Prostate gland (tissue), 2 donors: ENCODE results near the gene CMSS1. TPM values are rescaled to one million over a fixed set of nuclear protein-coding genes. Genes with fewer than 3 reads are reported as not detected.

ENCODE experiments used
- DNase-seq: peaks from one replicate; pipeline ENCODE4 v3.0.0-alpha.2; 2019; ENCODE audit warnings: low spot score
- H3K27ac ChIP-seq, 2 donors: fragments of 200-600 bp; sonication (generic); 2 replicates each; pipeline ENCODE4 v1.5.1; 2017 to 2019
- H3K27me3 ChIP-seq: fragments of 200-600 bp; sonication (generic); replicated peaks from 2 replicates; pipeline ENCODE4 v1.5.1; 2019; ENCODE audit not compliant: insufficient read depth
- H3K36me3 ChIP-seq, 2 donors: fragments of 200-600 bp; sonication (generic); 1 replicate in 1 of 2; 2 replicates in 1 of 2; pipeline versions ENCODE4 v1.5.1 to v1.8.1; 2017 to 2019
- H3K4me1 ChIP-seq: fragments of 200-600 bp; sonication (generic); replicated peaks from 2 replicates; pipeline ENCODE4 v1.5.1; 2019
- H3K4me3 ChIP-seq, 2 donors: fragments of 200-600 bp; sonication (generic); 2 replicates each; pipeline ENCODE4 v1.5.1; 2017 to 2019
- H3K9me3 ChIP-seq: fragments of 200-600 bp; sonication (generic); 2 replicates; pipeline ENCODE4 v1.5.1; 2017
- POLR2A ChIP-seq: fragments of 450-650 bp; IDR thresholded peaks from one replicate; pipeline ENCODE4 v1.6.1; 2016; ENCODE audit warnings: antibody characterized with exemption, mild to moderate bottlenecking
- POLR2AphosphoS5 ChIP-seq: sonication (generic); formaldehyde crosslinking; IDR thresholded peaks from one replicate; pipeline ENCODE4 v1.6.1; 2017; ENCODE audit warnings: antibody characterized with exemption
- WGBS: methylation state at CpG from one replicate; pipeline ENCODE4 v1.1.5; 2018; 5-methylcytosine and 5-hydroxymethylcytosine counted together
- intact Hi-C: fragments of 100-400 bp; cut with DNase I; formaldehyde crosslinking; loops from one replicate; pipeline ENCODE4 v1.14.2; 2022
- total RNA-seq, 2 donors: library from RNA; depleted of rRNA; stranded (reverse); fragments of >200 nt; gene quantifications; one replicate each; pipeline ENCODE4 v1.1.0, GENCODE V29; 2016
- TF ChIP-seq, protein P1 (sequence below), 4 experiments: fragments of 200-600 bp in 2 of 4; fragments of 450-650 bp in 2 of 4; sonication (generic) in 2 of 4; IDR thresholded peaks; 1 replicate in 3 of 4; 2 replicates in 1 of 4; pipeline ENCODE4 v1.5.1; 2016 to 2019; ENCODE audit warnings: antibody characterized with exemption in 4 of 4, mild to moderate bottlenecking in 2 of 4, moderate library complexity in 2 of 4

The CMSS1 gene
- 10 to 100 TPM; 10.2 to 13.6 TPM for total RNA-seq

DNA sequence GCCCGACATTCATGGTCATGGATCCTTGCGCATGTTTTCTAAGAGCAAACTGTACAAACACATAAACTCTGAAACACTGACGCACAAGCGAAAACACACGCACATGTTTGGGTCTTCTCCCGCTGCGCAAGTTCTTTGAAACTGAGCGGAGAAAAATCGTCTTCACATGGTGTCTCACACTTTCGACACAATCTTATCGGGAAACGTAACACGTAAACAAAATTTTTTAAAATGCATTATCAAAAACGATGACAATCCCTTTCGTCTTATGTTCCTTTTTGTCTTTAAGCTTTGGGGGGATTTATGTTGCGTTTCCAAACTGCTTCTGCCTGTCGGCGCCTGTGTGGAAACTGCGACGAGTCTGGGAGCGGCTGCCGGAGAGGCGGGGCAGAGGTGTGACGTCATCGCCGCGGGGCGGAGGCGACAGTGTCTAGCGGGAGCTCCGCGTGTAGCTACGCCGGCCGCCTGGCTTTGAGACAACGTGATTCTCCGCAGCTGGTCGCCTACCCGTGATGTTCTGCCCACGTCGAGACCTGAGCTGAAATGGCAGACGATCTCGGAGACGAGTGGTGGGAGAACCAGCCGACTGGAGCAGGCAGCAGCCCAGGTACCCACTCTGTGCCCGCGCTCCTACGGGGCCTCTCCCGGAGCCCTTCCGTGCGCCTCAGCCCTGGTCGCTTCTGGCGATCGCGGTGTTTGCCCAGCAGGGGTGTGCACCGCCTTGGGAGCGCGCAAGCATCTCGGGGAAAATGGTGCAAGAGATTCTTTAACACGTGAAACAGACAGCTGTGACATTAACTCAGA is at the start of gene CMSS1:
Gene CMSS1, plus strand, starts transcription at position 426 of the 804 bp plus-strand sequence.
- under 1% methylated on average over 52 of the region's 60 CpGs for WGBS
- TF ChIP-seq POLR2AphosphoS5, result peak; percentile 85
- TF ChIP-seq, protein P1, sequence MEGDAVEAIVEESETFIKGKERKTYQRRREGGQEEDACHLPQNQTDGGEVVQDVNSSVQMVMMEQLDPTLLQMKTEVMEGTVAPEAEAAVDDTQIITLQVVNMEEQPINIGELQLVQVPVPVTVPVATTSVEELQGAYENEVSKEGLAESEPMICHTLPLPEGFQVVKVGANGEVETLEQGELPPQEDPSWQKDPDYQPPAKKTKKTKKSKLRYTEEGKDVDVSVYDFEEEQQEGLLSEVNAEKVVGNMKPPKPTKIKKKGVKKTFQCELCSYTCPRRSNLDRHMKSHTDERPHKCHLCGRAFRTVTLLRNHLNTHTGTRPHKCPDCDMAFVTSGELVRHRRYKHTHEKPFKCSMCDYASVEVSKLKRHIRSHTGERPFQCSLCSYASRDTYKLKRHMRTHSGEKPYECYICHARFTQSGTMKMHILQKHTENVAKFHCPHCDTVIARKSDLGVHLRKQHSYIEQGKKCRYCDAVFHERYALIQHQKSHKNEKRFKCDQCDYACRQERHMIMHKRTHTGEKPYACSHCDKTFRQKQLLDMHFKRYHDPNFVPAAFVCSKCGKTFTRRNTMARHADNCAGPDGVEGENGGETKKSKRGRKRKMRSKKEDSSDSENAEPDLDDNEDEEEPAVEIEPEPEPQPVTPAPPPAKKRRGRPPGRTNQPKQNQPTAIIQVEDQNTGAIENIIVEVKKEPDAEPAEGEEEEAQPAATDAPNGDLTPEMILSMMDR (IDR thresholded peaks at IDR 0.05), result peak in 3 of 4 experiments; percentile 20 to 41 (median 23)
- peak; percentile 46 for TF ChIP-seq POLR2A
- Histone ChIP-seq H3K4me3 (peak within 1 kb of the TSS; percentile 59 to 65), H3K27ac (peak within 1 kb of the TSS; percentile 79 to 84), H3K27me3 (no peaks in the 10 kb centered on the region), H3K4me1 (no peaks in the 10 kb centered on the region), H3K9me3 (no peaks in the 10 kb centered on the region), H3K36me3 (no peaks in the 10 kb centered on the region)
- peak; percentile 93 for DNase-seq
- intact Hi-C loops, result no loop called here

DNA sequence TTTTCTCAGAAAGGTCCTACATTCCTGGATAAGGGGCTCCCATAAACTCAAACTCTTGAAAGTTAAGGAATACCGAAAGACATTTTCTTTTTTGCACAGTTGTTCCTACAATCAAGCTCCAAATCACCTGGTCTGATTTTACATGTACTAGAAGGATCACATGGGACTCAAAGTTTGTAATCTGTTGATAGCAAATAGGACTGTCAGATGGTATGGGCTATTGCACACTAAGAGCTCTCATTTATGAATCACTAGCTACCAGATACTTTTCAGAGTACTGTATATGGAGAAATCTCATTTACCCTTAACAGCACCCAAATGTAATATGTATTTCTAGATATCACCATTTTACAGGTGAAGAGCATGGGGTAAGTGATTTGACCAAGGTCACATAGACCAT is 49.5 kb upstream of the CMSS1 start:
- H3K36me3 ChIP-seq, result no peaks in the 10 kb centered on the region
- H3K27me3 ChIP-seq, result no peaks in the 10 kb centered on the region
- no peaks in the 10 kb centered on the region for H3K4me1 ChIP-seq
- DNase-seq, result no peak
- WGBS, result 93% methylated on average over 1 of the region's 1 CpG
- TF ChIP-seq POLR2A (no peak), POLR2AphosphoS5 (no peak)
- TF ChIP-seq, protein P1 (IDR thresholded peaks at IDR 0.05), result no peak
- H3K4me3 ChIP-seq, result no peak overlapping the region
- H3K9me3 ChIP-seq, result no peaks in the 10 kb centered on the region
- intact Hi-C loops, result loop anchor here (10.0 kb wide), 1 partner anchor 593 kb away; no protein-coding TSS in a partner anchor
- no peak overlapping the region for H3K27ac ChIP-seq

DNA sequence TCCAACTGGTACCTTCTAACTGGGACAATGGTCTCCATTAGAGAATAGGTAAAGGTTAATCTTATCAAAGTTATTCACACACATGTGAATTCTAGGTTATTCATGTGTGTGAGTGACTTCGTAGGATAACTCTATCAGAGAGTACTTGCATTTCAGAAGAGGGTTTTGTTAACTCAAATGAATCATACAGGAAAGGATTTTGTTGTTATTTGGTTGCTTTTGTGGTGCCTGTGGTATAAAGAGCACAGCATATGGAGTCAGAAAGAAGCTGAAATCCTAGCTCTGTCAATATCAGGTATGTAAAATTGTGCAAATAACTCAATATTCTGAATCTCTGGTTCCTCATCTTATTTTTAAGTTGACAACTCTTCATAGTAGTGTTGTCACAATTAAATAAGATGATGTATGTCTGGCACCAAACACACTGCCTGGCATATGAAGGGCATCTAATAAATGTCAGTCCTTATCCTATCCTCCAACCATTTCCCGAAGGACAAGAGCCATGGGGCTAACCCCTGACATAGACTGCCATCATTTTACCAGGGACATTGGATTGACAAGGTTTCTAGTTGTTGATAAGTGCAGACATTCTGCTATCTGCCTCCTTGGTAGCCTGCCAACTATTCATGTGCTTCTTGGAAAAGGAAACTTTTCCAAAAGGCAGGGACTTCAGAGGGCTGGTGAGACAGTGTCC is 48.7 kb upstream of the CMSS1 start:
- TF ChIP-seq, protein P1 (IDR thresholded peaks at IDR 0.05), result no peak
- TF ChIP-seq POLR2A (no peak), POLR2AphosphoS5 (no peak)
- DNase-seq, result no peak
- Histone ChIP-seq H3K4me1 (no peaks in the 10 kb centered on the region), H3K9me3 (no peaks in the 10 kb centered on the region), H3K36me3 (no peaks in the 10 kb centered on the region), H3K4me3 (no peak overlapping the region), H3K27ac (no peak overlapping the region), H3K27me3 (no peaks in the 10 kb centered on the region)
- 84% methylated on average over 2 of the region's 2 CpGs for WGBS
- intact Hi-C loops, result loop anchor here (10.0 kb wide), 1 partner anchor 594 kb away; no protein-coding TSS in a partner anchor

DNA sequence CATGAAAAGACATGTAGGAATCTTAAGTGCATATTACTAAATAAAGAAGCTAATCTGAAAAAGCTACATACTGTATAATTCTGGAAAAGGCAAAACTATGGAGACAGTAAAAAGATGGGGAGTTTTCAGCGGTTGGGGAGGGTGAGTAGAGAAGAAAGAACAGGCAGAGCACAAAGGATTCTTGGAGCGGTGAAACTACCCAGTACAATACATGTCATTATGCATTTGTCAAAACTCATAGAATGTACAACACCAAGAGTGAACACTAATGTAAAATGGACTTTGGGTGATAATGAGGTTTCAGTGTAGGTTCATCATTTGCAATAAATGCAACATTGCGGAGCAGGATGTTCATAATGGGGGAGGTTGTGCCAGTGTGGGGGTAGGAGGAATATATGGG is 45.5 kb upstream of the CMSS1 start:
- H3K4me3 ChIP-seq, result no peak overlapping the region
- H3K27me3 ChIP-seq, result no peaks in the 10 kb centered on the region
- WGBS, result 95% methylated on average over 3 of the region's 3 CpGs
- H3K4me1 ChIP-seq, result no peaks in the 10 kb centered on the region
- DNase-seq, result no peak
- TF ChIP-seq, protein P1 (IDR thresholded peaks at IDR 0.05), result no peak
- TF ChIP-seq POLR2AphosphoS5 (no peak), POLR2A (no peak)
- intact Hi-C loops, result no loop called here
- no peaks in the 10 kb centered on the region for H3K9me3 ChIP-seq
- no peaks in the 10 kb centered on the region for H3K36me3 ChIP-seq
- no peak overlapping the region for H3K27ac ChIP-seq
